HG03175 (cell line): ENCODE results near the gene TYK2.
A peak's percentile ranks its signal among the peaks of the same experiment; 100 is the strongest.
"Not testable (repeated sequence)": the region's sequence is repeated elsewhere in the genome, so short reads cannot be mapped to it uniquely, and the experiment has no call there.

Experiments used
- ATAC-seq: cut with Tn5 transposase; IDR thresholded peaks from one replicate; pipeline ENCODE4 v1.9.1; 2021; ENCODE audit warnings: mild to moderate bottlenecking, moderate library complexity; ENCODE audit not compliant: unreplicated experiment

TYK2 gene

GRCh38 chr19:10378124-10378523 lies 2.2 kb downstream of the TYK2 start:
- no peak for ATAC-seq

DNA sequence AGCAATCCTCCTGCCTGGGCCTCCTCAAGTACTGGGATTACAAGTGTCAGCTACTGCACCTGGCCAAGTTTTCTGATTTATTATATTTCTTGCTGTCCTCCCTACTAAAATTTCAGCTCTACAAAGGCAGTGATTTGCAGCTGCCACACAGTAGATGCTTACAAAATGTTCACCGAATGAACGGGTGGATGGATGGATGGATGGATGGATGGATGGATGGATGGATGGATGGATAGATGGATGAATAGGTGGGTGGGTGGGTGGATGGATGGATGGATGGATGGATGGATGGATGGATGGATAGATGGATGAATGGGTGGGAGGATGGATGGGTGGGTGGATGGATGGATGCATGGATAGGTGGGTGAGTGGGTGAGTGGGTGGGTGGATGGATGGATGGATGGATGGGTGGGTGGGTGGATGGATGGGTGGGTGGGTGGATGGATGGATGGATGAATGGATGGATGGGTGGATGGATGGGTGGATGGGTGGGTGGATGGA lies 3.2 kb downstream of the TYK2 start:
- not testable (repeated sequence) for ATAC-seq

GRCh38 chr19:10374931-10375330 lies 5.4 kb downstream of the TYK2 start:
- ATAC-seq: no peak

DNA sequence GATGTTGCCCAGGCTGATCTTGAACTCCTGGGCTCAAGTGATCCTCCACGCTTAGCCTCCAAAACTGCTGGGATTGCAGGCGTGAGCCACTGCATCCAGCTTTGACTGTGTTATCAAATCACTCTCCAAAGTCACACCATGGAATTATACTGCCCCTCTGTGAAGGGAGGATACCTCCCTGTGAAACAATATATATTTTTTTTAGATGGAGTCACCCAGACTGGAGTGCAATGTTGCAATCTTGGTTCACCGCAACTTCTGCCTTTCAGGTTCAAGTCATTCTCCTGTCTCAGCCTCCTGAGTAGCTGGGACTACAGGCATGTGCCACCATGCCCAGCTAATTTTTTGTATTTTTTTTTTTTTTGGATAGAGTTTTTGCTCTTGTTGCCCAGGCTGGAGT lies 7.7 kb downstream of the TYK2 start:
- no peak for ATAC-seq

DNA sequence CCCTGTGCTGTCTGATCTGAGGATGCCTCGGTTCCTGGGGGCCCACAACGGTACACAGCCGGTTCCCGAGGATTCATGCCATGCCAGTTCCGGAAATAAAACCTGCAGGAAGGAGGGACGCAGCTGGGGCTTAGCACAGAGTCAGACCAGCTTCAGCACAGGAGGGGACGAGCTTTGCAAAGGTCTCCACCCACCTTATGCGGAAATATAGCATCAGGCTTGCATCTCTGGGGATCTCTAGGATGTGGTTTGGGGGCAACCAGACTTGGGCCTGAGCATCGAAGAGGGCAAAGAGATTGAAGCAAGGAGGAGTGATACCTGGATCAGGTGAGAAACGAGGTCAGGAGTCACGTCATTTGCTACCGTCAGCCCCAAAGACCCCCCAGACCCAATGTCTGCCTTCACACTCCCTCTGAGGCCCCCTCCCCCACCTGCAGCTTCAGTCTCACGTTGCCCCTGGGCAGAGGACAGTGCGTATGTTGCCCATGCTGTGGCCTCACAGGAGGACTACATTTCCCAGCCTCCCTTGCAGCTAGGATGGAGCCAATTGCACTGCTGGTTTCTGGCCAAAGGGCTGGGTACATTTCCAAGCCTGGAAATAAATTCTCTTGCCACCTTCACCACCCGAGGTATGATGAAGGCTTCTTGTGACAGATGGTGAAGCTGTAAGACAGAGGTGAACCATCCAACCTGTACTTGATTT lies 12.1 kb downstream of the TYK2 start:
- no peak for ATAC-seq

DNA sequence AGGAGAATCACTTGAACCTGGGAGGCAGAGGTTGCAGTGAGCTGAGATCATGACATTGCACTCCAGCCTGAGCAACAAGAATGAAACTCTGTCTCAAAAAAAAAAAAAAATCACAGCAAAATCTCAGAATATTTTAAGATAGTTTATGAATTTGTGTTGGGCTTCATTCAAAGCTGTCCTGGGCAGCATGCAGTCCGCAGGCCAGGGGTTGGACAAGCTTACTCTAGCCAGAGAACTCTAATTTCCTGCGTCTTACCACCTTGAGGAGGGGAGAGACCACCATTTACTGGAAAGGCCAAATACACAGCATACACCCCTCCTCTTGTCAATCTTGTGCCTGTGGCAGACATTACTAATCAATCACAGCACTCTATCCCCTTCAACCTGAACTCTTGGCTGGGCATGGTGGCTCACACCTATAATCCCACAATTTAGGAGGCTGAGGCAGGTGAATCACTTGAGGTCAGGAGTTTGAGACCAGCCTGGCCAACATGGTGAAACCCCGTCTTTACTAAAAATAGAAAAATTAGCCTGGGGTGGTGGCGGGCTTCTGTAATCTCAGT lies 13.3 kb downstream of the TYK2 start:
- not testable (repeated sequence) for ATAC-seq

DNA sequence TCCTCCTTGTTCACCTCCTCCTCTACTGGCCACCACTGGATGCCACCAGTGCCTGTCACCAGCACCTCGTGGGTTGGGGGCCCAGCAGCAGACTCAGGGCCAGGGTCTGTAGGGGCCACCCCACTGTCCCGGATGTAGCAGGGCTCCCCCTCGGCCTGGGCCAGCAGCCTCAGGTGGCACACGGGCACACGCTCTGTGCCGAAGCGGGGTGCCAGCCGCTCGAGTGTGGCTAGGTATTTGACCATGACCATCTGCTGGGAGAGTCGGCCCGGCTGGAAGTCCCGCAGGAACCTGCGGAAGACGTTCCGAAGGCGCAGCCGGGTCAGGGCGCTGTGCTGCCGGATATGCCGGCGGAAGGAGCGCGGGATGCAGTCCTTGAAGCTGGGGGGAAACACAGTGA lies 14.9 kb downstream of the TYK2 start:
- no peak for ATAC-seq

DNA sequence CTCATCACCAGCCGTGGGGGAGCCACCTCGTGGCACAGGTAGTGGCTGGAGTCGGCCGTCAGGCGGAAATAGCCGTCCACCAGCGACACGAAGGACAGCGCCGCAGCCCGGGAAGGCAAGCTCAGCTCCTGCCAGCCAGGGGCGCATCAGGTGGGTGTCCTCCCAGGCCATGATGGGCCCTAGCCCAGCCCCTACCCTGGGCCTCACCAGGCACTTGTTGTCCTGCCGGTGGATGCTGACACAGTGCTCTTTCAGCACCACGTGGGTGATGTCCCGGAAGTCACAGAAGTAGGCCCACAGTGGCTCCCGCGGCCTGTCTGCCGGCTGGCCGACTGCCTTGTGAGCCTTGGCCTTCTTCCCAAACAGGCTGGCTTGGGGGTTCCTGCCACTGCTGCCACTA lies 15.7 kb downstream of the TYK2 start:
- ATAC-seq: no peak

DNA sequence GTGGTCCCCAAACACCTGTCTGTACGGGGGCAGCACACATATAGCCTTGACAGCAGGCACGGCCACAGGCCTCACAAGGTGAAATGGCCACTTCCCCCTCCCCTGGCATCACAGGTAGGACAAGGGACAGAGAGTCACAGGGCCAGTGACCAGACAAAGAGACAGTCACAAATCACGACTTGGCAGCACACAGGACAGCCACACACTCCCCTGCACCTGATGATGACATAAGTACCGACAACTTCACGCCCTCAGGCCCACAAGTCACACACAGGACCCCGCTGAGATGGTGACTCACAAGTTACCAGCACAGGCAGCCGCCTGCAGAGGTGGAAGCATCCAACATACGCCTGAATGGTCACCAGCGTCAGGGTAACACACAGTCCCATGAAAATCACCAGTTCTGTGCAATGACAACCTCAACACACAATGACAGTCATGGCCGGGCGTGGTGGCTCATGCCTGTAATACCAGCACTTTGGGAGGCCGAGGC lies 16.5 kb downstream of the TYK2 start:
- ATAC-seq: no peak

- ATAC-seq: no peak
These were observed 18.1 kb downstream of the TYK2 start for GRCh38 chr19:10362259-10362658.

GRCh38 chr19:10361569-10362011 lies 18.8 kb downstream of the TYK2 start:
- no peak for ATAC-seq

DNA sequence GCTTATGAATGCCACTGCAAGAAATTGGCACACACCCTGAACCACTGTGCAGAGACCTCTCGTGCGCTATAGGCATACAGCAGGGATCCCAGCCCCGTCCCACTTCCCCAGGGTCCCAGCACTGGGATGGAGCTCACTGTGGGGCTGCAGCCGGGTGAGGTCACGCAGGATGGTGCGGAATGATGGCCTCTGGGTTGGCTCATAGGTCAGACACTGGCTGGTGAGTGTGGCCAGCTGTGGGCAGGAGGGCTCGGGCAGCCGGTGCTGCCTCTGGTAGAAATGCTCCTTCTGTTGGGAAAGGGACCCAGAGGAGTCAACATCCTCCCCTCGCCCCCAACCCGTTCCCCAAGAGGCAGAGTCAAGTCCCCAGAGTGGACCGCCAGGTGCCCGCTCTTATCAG lies 23.9 kb downstream of the TYK2 start:
- no peak for ATAC-seq

DNA sequence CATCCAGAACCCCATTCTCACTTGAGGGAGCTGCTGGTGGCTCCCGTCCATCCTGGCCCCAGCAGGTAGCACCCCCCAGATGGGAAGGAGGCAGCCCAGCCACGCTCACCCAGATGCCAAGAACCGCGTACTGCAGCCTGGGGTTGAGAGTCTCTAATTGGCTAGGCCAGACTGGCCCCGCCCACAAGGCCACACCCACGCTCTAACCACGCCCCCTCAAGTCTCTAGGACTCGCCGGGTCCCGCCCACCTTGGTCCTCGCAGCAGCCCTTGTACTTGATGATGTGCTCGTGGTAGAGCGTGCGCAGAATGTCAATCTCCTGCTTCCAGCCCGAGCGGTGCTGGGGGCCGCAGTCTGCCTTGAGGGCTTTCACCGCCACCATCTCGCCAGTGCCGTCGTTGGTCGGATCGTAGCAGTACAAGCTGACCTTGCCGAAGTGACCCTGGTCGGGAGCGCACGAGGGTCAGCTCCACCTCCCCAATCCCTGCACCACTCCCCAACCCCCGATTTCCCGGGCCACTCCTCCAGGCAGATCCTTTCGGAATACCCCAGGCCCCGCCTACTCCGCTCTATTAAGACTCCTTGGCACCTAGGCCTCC lies 26.5 kb downstream of the TYK2 start:
- ATAC-seq: no peak

- ATAC-seq: no peak
These were observed 27.4 kb downstream of the TYK2 start for GRCh38 chr19:10352764-10353671.

- ATAC-seq: no peak
These were observed 33.9 kb downstream of the TYK2 start for GRCh38 chr19:10346509-10346908.

DNA sequence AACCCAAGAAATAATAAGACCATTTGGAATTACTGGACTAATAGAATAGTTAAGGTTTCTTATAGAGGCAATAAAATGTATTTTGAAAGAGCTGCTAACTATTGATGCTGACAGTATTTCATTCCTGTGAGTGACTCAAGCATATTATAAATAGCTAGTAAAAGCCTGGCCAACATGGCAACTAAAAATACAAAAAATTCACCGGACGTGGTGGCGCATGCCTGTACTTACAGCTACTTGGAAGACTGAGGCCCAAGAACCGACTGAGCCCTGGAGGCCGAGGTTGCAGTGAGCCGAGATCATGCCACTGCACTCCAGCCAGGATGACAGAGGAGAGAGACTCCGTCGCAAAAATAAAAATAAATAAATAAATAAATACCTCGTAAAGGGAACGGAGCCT lies 35.6 kb downstream of the TYK2 start:
- ATAC-seq: no peak

DNA sequence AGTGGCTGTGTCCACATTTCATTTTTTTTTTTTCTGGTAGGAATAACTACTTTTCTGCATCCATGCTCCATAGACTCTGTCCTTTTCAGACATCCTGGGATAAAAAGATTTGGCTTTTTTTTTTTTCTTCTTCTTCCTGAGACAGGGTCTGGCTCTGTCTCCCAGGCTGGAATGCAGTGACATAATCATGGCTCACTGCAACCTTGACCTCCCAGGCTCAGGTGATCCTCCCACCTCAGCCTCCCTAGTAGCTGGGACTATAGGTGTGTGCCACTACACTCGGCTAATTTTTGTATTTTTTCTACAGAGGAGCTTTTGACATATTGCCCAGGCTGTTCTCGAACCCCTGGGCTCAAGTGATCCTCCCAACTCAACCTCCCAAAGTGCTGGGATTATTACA lies 36.9 kb downstream of the TYK2 start:
- ATAC-seq: no peak

GRCh38 chr19:10339977-10340376 lies 40.4 kb downstream of the TYK2 start:
- no peak for ATAC-seq

DNA sequence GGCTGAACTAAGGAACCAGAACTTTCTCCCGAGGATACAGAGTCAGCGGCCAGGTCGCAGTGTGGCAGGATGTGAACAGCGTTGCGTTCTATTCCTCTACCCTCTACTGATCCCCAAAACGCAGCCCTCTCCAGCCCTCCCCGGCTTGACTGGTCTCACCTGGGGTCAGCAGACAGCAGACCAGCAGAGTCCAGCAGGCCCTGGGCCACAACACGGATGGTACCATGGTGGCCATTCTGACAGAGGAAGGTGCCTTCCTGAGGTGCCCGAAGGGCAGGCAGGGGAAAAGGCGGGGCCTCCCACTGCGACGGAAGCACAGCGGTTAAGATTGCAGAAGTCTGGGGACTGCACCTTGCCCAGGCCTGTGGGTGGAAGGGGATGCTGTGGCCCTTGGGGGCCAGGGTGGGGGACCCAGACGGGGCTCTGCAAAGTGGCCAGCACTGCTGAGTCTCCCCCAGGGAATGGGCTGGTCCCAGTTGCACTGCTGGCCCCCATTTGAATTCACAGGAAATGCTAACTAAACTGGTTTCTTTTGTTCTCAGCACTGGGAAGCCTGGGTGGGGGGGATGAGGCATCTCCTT lies 40.9 kb downstream of the TYK2 start, which contains the start of gene ICAM3:
ICAM3 (minus strand) TSS at position 245 of the 581 bp plus-strand sequence; CDS start at position 235, 10 bp downstream.
- ATAC-seq: peak; percentile 51

- ATAC-seq: no peak
These were observed 41.4 kb downstream of the TYK2 start for GRCh38 chr19:10338940-10339339.

- ATAC-seq: not testable (repeated sequence)
These were observed 43.6 kb downstream of the TYK2 start for GRCh38 chr19:10336725-10337124.
